ENCODE data around the gene KCNG3. TPM values are rescaled to one million over a fixed set of nuclear protein-coding genes. Genes with fewer than 3 reads are reported as not detected.
A peak's percentile ranks its signal among the peaks of the same experiment; 100 is the strongest.

The KCNG3 gene
- total and polyA plus RNA-seq, 4 donors = 0.06 to 2.8 (median 0.29) TPM

DNA sequence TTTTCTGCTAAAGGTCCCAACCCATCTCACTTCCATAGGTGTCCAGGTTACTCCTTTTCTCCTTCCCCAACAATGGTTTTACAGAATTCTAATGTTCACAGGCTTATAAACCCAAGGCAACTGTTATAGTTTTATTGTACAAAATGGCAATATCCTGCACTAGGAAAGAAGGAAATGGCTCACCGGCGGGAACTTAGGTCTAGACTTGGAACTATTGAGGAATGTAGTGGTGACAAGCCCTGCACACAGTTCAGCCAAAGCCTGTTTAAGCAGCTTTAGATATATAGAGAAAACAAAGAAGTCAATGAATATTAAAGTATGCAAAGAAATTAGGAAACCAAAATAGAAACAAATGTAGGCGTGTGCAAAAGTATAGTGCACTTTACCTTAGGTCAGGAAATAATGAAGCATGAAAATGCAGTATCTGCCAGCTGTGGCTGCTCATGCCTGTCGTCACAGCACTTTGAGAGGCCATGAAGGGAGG lies 22.7 kb upstream of the KCNG3 start:
- no peak for ATAC-seq (ENCODE audit: insufficient read depth, low FRiP score)
- no peaks in the 10 kb centered on the region for H3K9me3 ChIP-seq (ENCODE audit: control insufficient read depth in 4 of 4, insufficient read depth in 3 of 4, low read length in 3 of 4)

DNA sequence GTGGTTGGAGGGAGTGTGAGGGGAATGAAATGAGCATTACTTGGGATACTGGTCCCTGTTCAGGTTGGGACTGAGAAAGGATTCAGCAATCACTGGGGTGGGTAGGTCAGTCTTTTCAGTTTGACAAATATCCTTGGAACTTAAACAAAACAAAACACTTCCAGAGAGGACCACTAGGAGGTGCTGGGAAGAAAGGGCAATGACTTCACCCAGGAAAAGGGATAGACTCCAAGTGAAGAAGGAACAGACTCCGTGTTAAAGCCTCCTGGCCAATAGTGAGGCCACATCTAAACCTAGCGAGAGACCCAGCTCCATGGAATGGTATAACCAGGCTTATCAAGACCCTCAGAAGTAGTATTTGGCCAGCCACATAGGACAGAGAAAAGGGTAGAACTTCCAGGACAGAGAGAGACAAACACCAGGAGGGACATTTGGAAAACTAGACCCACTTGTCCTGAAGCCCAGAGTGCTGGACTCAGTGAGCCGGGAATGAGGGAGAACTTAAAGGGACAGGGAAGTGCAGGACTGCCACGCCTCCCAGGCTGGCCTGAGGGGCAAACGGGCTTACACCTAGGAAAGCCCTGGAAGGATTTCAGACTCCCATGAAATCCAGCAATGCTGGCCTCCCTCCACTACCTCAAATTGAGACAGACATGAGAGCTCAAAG lies 19.6 kb upstream of the KCNG3 start:
- Histone ChIP-seq H3K9me3 (ENCODE audit: control insufficient read depth in 4 of 4, insufficient read depth in 3 of 4, low read length in 3 of 4) (no peaks in the 10 kb centered on the region), H3K27me3 (ENCODE audit: control insufficient read depth in 3 of 3, insufficient read depth in 3 of 3, low read length in 2 of 3) (no peaks in the 10 kb centered on the region), H3K4me1 (ENCODE audit: control insufficient read depth in 5 of 5, insufficient read depth in 5 of 5, low read length in 5 of 5) (peaks cover 0 to 12% (median 0%) of the 10 kb centered on the region in 5 donors), H3K27ac (ENCODE audit: low read depth in 1 of 2, low read length in 1 of 2) (no peak overlapping the region), H3K9ac (ENCODE audit: insufficient read depth in 1 of 2, low read length in 2 of 2) (no peak overlapping the region), H3K4me3 (no peak overlapping the region), H3K36me3 (ENCODE audit: control insufficient read depth in 4 of 4, insufficient read depth in 4 of 4, low read length in 4 of 4) (no peaks in the 10 kb centered on the region)
- WGBS, 2 donors = 62 to 75% methylated on average over 5 of the region's 5 CpGs
- ATAC-seq (ENCODE audit: insufficient read depth, low FRiP score) (no peak), DNase-seq (peak in 2 of 3 donors; percentile 23 to 40)
- TF ChIP-seq, protein P1, sequence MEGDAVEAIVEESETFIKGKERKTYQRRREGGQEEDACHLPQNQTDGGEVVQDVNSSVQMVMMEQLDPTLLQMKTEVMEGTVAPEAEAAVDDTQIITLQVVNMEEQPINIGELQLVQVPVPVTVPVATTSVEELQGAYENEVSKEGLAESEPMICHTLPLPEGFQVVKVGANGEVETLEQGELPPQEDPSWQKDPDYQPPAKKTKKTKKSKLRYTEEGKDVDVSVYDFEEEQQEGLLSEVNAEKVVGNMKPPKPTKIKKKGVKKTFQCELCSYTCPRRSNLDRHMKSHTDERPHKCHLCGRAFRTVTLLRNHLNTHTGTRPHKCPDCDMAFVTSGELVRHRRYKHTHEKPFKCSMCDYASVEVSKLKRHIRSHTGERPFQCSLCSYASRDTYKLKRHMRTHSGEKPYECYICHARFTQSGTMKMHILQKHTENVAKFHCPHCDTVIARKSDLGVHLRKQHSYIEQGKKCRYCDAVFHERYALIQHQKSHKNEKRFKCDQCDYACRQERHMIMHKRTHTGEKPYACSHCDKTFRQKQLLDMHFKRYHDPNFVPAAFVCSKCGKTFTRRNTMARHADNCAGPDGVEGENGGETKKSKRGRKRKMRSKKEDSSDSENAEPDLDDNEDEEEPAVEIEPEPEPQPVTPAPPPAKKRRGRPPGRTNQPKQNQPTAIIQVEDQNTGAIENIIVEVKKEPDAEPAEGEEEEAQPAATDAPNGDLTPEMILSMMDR (IDR thresholded peaks at IDR 0.05; ENCODE audit: control extremely low read depth, extremely low read depth) = peak; percentile 17

More for the DNA sequence above, 22.7 kb upstream of the KCNG3 start:
- no peak overlapping the region for H3K4me3 ChIP-seq
- no peak for DNase-seq
- 88 to 89% methylated on average over 4 of the region's 4 CpGs for WGBS, 2 donors
- H3K9ac ChIP-seq (ENCODE audit: insufficient read depth in 1 of 2, low read length in 2 of 2) = no peak overlapping the region
- H3K4me1 ChIP-seq (ENCODE audit: control insufficient read depth in 5 of 5, insufficient read depth in 5 of 5, low read length in 5 of 5) = no peaks in the 10 kb centered on the region
- H3K27me3 ChIP-seq (ENCODE audit: control insufficient read depth in 3 of 3, insufficient read depth in 3 of 3, low read length in 2 of 3) = no peaks in the 10 kb centered on the region
- TF ChIP-seq, protein P1 (IDR thresholded peaks at IDR 0.05; ENCODE audit: control extremely low read depth, extremely low read depth) = no peak
- H3K27ac ChIP-seq (ENCODE audit: low read depth in 1 of 2, low read length in 1 of 2) = no peak overlapping the region
- H3K36me3 ChIP-seq (ENCODE audit: control insufficient read depth in 4 of 4, insufficient read depth in 4 of 4, low read length in 4 of 4) = no peaks in the 10 kb centered on the region

DNA sequence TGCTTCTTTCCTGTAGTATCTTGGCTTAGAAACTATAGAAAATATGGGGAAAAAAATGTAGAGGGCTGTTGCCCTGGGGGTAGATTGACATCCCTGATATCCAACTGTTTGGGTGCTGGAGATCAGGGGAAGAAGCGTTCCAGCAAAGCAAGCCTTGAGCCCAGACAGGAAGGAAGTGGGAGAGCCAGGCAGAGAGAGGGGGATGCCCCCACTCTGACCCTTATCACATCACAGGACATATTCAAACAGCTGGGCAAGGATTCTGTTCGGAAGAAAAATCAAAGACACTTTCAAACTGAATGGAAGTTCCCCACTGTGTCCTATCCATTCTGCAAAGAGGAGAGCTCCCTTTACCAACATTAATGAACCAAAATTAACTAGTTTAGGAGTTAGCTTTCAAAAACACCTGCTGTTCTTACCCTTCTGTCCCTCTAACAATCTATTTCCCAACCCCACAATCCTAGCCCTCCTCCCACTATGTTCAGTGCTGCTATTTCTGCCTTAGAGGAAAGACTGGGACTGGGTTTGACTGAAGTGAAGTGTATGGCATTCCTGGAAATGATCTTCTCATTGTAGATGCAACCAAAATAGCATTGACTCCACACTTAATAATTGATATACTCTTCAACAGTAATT lies 16.9 kb upstream of the KCNG3 start:
- no peaks in the 10 kb centered on the region for H3K9me3 ChIP-seq (ENCODE audit: control insufficient read depth in 4 of 4, insufficient read depth in 3 of 4, low read length in 3 of 4)
- H3K4me3 ChIP-seq = no peak overlapping the region
- H3K4me1 ChIP-seq (ENCODE audit: control insufficient read depth in 5 of 5, insufficient read depth in 5 of 5, low read length in 5 of 5) = peaks cover 0 to 12% (median 0%) of the 10 kb centered on the region in 5 donors
- WGBS, 2 donors = 9 to 18% methylated on average over 2 of the region's 2 CpGs
- ATAC-seq (ENCODE audit: insufficient read depth, low FRiP score) (no peak), DNase-seq (peak; percentile 24 to 65 (median 43))
- no peaks in the 10 kb centered on the region for H3K36me3 ChIP-seq (ENCODE audit: control insufficient read depth in 4 of 4, insufficient read depth in 4 of 4, low read length in 4 of 4)
- TF ChIP-seq, protein P1 (IDR thresholded peaks at IDR 0.05; ENCODE audit: control extremely low read depth, extremely low read depth) = no peak
- no peak overlapping the region for H3K27ac ChIP-seq (ENCODE audit: low read depth in 1 of 2, low read length in 1 of 2)
- H3K9ac ChIP-seq (ENCODE audit: insufficient read depth in 1 of 2, low read length in 2 of 2) = no peak overlapping the region
- no peaks in the 10 kb centered on the region for H3K27me3 ChIP-seq (ENCODE audit: control insufficient read depth in 3 of 3, insufficient read depth in 3 of 3, low read length in 2 of 3)
